ENCODE measurements around the gene MT2A. TPM values are rescaled to one million over a fixed set of nuclear protein-coding genes. Genes with fewer than 3 reads are reported as not detected.
A peak's percentile ranks its signal among the peaks of the same experiment; 100 is the strongest.

Gene MT2A
- total and polyA plus RNA-seq, 2 experiments from 2014 or later: 70.3 to 1,143 TPM

DNA sequence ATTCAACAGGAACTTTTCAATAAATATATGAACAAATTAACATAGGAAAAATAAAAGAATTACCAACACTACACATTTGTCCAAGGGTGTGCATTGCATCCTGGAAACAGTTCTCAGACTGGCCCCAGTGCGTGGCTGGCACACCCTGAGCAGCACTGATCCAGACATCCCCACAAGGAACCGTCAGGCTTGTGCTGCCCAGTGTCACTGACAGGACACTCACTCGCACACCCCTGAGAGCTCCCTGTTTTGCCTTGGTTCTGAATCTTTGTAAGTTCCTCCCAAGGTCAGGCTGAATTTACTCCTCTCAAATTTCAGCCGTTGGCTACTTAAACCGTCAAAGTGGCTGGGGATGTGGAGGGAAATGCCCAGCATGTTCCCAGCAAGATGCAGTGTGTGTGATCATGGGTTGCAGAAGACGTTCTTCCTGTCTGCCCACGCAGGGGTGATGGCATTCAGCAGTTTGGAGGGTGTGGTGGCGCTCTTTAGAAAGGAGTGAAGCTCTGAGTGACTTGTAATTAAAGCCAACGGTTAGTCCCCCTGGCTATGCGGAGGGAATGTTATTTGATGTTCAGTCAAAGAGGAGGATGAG lies 1.7 kb downstream of the MT2A start:
- Histone ChIP-seq H3K9me3 (ENCODE audit: low read depth) (no peaks in the 10 kb centered on the region), H3K4me1 (ENCODE audit: insufficient read depth) (peaks cover 26% of the 10 kb centered on the region), H3K4me2 (peak overlapping the region; percentile 82), H3K36me3 (replicated peaks; ENCODE audit: insufficient read depth, low read depth) (no peaks in the 10 kb centered on the region), H3K27me3 (peaks cover 4% of the 10 kb centered on the region), H4K20me1 (ENCODE audit: insufficient read depth, poor library complexity, severe bottlenecking) (no peaks in the 10 kb centered on the region), H3K79me2 (no peaks in the 10 kb centered on the region), H3K4me3 (no peak overlapping the region), H3K9me2 (replicated peaks; ENCODE audit: insufficient read depth) (no peaks in the 10 kb centered on the region), H2AFZ (no peak overlapping the region), H3K27ac (peak overlapping the region; percentile 12)
- 17% methylated on average over 10 of the region's 10 CpGs for WGBS (ENCODE audit: low lambda C conversion rate, missing lambda C conversion rate)
- peak; percentile 49 for DNase-seq (ENCODE audit: low spot score)
- TF ChIP-seq EZH2 (IDR thresholded peaks at IDR 0.05; ENCODE audit: borderline replicate concordance) (no peak), CTCF (IDR thresholded peaks at IDR 0.05; ENCODE audit: poor library complexity) (no peak), EZH2phosphoT487 (IDR thresholded peaks at IDR 0.05; ENCODE audit: low read depth, severe bottlenecking, unreplicated experiment) (no peak)

- no peaks in the 10 kb centered on the region for H3K9me2 ChIP-seq (replicated peaks; ENCODE audit: insufficient read depth)
- no peak for TF ChIP-seq EZH2phosphoT487 (IDR thresholded peaks at IDR 0.05; ENCODE audit: low read depth, severe bottlenecking, unreplicated experiment)
- no peak for TF ChIP-seq CTCF (IDR thresholded peaks at IDR 0.05; ENCODE audit: poor library complexity)
- TF ChIP-seq EZH2 (IDR thresholded peaks at IDR 0.05; ENCODE audit: borderline replicate concordance): no peak
- H3K27me3 ChIP-seq: peaks cover 4% of the 10 kb centered on the region
- H3K4me1 ChIP-seq (ENCODE audit: insufficient read depth): peaks cover 26% of the 10 kb centered on the region
- peak overlapping the region; percentile 82 for H3K4me2 ChIP-seq
- WGBS (ENCODE audit: low lambda C conversion rate, missing lambda C conversion rate): 25% methylated on average over 2 of the region's 2 CpGs
- H2AFZ ChIP-seq: no peak overlapping the region
- no peak overlapping the region for H3K4me3 ChIP-seq
- H3K79me2 ChIP-seq: no peaks in the 10 kb centered on the region
- H4K20me1 ChIP-seq (ENCODE audit: insufficient read depth, poor library complexity, severe bottlenecking): no peaks in the 10 kb centered on the region
- peak; percentile 41 for DNase-seq (ENCODE audit: low spot score)
- H3K27ac ChIP-seq: peak overlapping the region; percentile 12
- no peaks in the 10 kb centered on the region for H3K36me3 ChIP-seq (replicated peaks; ENCODE audit: insufficient read depth, low read depth)
- H3K9me3 ChIP-seq (ENCODE audit: low read depth): no peaks in the 10 kb centered on the region
These were observed 2.3 kb downstream of the MT2A start for GRCh38 chr16:56610609-56611111.

GRCh38 chr16:56611281-56611833 lies 3.0 kb downstream of the MT2A start:
- no peak for DNase-seq (ENCODE audit: low spot score)
- no peaks in the 10 kb centered on the region for H3K9me3 ChIP-seq (ENCODE audit: low read depth)
- H3K27ac ChIP-seq: peak overlapping the region; percentile 12
- no peaks in the 10 kb centered on the region for H3K9me2 ChIP-seq (replicated peaks; ENCODE audit: insufficient read depth)
- H3K4me2 ChIP-seq: no peak overlapping the region
- no peaks in the 10 kb centered on the region for H3K79me2 ChIP-seq
- no peaks in the 10 kb centered on the region for H3K36me3 ChIP-seq (replicated peaks; ENCODE audit: insufficient read depth, low read depth)
- 89% methylated on average over 2 of the region's 2 CpGs for WGBS (ENCODE audit: low lambda C conversion rate, missing lambda C conversion rate)
- H3K4me3 ChIP-seq: no peak overlapping the region
- H3K4me1 ChIP-seq (ENCODE audit: insufficient read depth): peaks cover 26% of the 10 kb centered on the region
- no peaks in the 10 kb centered on the region for H4K20me1 ChIP-seq (ENCODE audit: insufficient read depth, poor library complexity, severe bottlenecking)
- H3K27me3 ChIP-seq: peaks cover 7% of the 10 kb centered on the region
- TF ChIP-seq EZH2phosphoT487 (IDR thresholded peaks at IDR 0.05; ENCODE audit: low read depth, severe bottlenecking, unreplicated experiment) (no peak), EZH2 (IDR thresholded peaks at IDR 0.05; ENCODE audit: borderline replicate concordance) (no peak), CTCF (IDR thresholded peaks at IDR 0.05; ENCODE audit: poor library complexity) (no peak)
- H2AFZ ChIP-seq: no peak overlapping the region
